Skeletal muscle tissue (tissue), 4 donors: ENCODE results near the gene CDH24. TPM values are rescaled to one million over a fixed set of nuclear protein-coding genes. Genes with fewer than 3 reads are reported as not detected.

ENCODE experiments used
- H3K27ac ChIP-seq: one replicate; pipeline ENCODE4 v1.7.0; 2013; ENCODE audit warnings: mild to moderate bottlenecking, low read depth, low read length, inconsistent platforms
- H3K27me3 ChIP-seq, 3 donors: one replicate each; pipeline ENCODE4 v1.7.0; 2013; ENCODE audit warnings: low read length in 3 of 3; ENCODE audit not compliant: control insufficient read depth in 3 of 3, insufficient read depth in 3 of 3
- H3K36me3 ChIP-seq, 3 donors: one replicate each; pipeline ENCODE4 v1.7.0; 2013; ENCODE audit warnings: low read length in 3 of 3; ENCODE audit not compliant: control insufficient read depth in 3 of 3, insufficient read depth in 3 of 3
- H3K4me1 ChIP-seq, 3 donors: one replicate each; pipeline ENCODE4 v1.7.0; 2013; ENCODE audit warnings: low read length in 3 of 3, mild to moderate bottlenecking in 3 of 3; ENCODE audit not compliant: control insufficient read depth in 3 of 3, insufficient read depth in 3 of 3
- H3K4me3 ChIP-seq, 3 donors: one replicate each; pipeline ENCODE4 v1.7.0; 2013; ENCODE audit warnings: low read length in 3 of 3
- H3K9ac ChIP-seq, 3 donors: one replicate each; pipeline ENCODE4 v1.7.0; 2013; ENCODE audit warnings: low read length in 3 of 3, mild to moderate bottlenecking in 3 of 3, moderate library complexity in 2 of 3, low read depth in 1 of 3
- H3K9me3 ChIP-seq, 3 donors: one replicate each; pipeline ENCODE4 v1.7.0; 2013; ENCODE audit warnings: low read length in 3 of 3; ENCODE audit not compliant: control insufficient read depth in 3 of 3
- total RNA-seq: library from RNA; depleted of rRNA; stranded (reverse); fragments of >200 nt; gene quantifications from one replicate; pipeline ENCODE4 v1.2.3, GENCODE V29; 2014
- donor health status: Osteomylitis.

CDH24 gene
- total RNA-seq, 1 donor from 2014 or later, result 1.6 TPM

- no peaks in the 10 kb centered on the region for H3K27me3 ChIP-seq
- H3K36me3 ChIP-seq, result peaks cover 55 to 74% (median 74%) of the 10 kb centered on the region in 3 donors
- H3K4me3 ChIP-seq, result no peak overlapping the region
- H3K27ac ChIP-seq, result no peak overlapping the region
- peaks cover 19 to 28% (median 21%) of the 10 kb centered on the region in 3 donors for H3K4me1 ChIP-seq
- no peaks in the 10 kb centered on the region for H3K9me3 ChIP-seq
- no peak overlapping the region for H3K9ac ChIP-seq
Measured at GRCh38 chr14:23076785-23077408, 19.6 kb upstream of the CDH24 start.

GRCh38 chr14:23074906-23075305, 17.6 kb upstream of the CDH24 start:
- no peak overlapping the region for H3K27ac ChIP-seq
- no peaks in the 10 kb centered on the region for H3K27me3 ChIP-seq
- H3K4me3 ChIP-seq, result no peak overlapping the region
- no peaks in the 10 kb centered on the region for H3K9me3 ChIP-seq
- H3K4me1 ChIP-seq, result peaks cover 30 to 46% (median 36%) of the 10 kb centered on the region in 3 donors
- H3K9ac ChIP-seq, result no peak overlapping the region
- H3K36me3 ChIP-seq, result peaks cover 40 to 58% (median 54%) of the 10 kb centered on the region in 3 donors

DNA sequence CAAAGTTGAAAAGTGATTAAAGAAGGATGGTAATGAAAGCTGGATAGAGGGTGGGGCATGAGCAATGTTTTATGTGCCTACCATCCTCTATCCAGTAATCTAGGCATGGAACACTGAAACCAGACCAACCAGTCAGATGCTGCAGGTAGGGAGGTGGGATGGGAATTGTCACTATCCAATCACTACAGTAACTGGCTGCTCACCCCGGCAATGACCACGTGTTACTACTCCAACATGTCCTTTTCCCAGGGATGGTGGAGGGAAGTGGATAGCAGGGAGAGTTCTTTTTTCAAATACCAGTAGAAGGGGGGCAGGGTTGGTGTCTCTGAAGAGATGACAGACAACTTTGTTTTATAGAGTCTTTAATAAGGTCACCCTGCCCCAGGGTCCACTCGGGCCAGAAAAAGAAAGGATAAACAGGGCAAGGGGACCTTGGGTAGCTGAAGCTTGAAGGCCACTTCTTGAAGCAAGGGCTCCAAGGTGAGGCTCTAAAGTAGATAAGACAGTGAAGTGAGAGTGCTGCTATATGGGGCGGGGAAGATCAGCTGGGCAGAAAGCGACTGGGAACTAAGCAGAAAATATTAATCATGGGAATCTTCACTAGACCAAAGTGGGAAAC, 14.7 kb upstream of the CDH24 start:
- peak overlapping the region; percentile 76 for H3K27ac ChIP-seq
- peaks cover 24 to 47% (median 37%) of the 10 kb centered on the region in 3 donors for H3K4me1 ChIP-seq
- H3K36me3 ChIP-seq, result peaks cover 33 to 49% (median 42%) of the 10 kb centered on the region in 3 donors
- H3K27me3 ChIP-seq, result no peaks in the 10 kb centered on the region
- H3K4me3 ChIP-seq, result peak overlapping the region; percentile 87 to 94 (median 90)
- H3K9ac ChIP-seq, result peak overlapping the region; percentile 91
- no peaks in the 10 kb centered on the region for H3K9me3 ChIP-seq

GRCh38 chr14:23071244-23071920, 14.1 kb upstream of the CDH24 start:
- Histone ChIP-seq H3K9me3 (no peaks in the 10 kb centered on the region), H3K27me3 (no peaks in the 10 kb centered on the region), H3K27ac (peak overlapping the region; percentile 76), H3K4me1 (peaks cover 24 to 47% (median 37%) of the 10 kb centered on the region in 3 donors), H3K9ac (peak overlapping the region; percentile 91), H3K36me3 (peaks cover 36 to 49% (median 40%) of the 10 kb centered on the region in 3 donors), H3K4me3 (peak overlapping the region; percentile 87 to 94 (median 90))

- Histone ChIP-seq H3K27me3 (no peaks in the 10 kb centered on the region), H3K9ac (peak overlapping the region; percentile 91), H3K9me3 (no peaks in the 10 kb centered on the region), H3K36me3 (peaks cover 35 to 52% (median 43%) of the 10 kb centered on the region in 3 donors), H3K27ac (peak overlapping the region; percentile 76), H3K4me1 (peaks cover 24 to 47% (median 37%) of the 10 kb centered on the region in 3 donors), H3K4me3 (peak overlapping the region; percentile 87 to 94 (median 90))
Measured at GRCh38 chr14:23070262-23071129, 13.2 kb upstream of the CDH24 start.

DNA sequence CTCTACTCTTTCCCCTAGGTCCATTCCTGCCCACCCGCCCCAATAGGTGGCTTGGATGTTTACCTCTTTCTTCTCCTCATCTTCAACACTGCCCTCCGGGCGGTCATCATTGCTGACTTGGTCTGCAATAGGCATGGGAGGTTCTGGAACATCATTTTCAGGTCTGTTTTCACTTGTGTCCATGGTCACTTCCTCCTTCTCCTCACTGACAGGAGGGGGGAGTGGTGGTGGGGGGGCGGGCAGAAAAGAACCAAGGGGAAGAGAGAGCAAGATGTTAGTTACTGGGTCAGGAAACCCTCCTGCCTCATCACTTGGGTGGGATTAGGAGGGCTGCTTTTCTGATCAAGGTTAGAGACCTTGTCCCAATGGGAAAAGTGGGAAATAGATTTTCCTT, 12.1 kb upstream of the CDH24 start:
- H3K36me3 ChIP-seq, result peaks cover 38 to 53% (median 39%) of the 10 kb centered on the region in 3 donors
- H3K4me1 ChIP-seq, result peaks cover 24 to 47% (median 37%) of the 10 kb centered on the region in 3 donors
- H3K9me3 ChIP-seq, result no peaks in the 10 kb centered on the region
- H3K4me3 ChIP-seq, result no peak overlapping the region
- no peaks in the 10 kb centered on the region for H3K27me3 ChIP-seq
- peak overlapping the region; percentile 6 for H3K27ac ChIP-seq
- peak overlapping the region in 1 of 3 donors; percentile 10 for H3K9ac ChIP-seq

GRCh38 chr14:23068789-23069412, 11.6 kb upstream of the CDH24 start:
- Histone ChIP-seq H3K27me3 (no peaks in the 10 kb centered on the region), H3K4me3 (no peak overlapping the region), H3K4me1 (peaks cover 24 to 47% (median 37%) of the 10 kb centered on the region in 3 donors), H3K36me3 (peaks cover 41 to 56% (median 42%) of the 10 kb centered on the region in 3 donors), H3K27ac (no peak overlapping the region), H3K9me3 (no peaks in the 10 kb centered on the region), H3K9ac (peak overlapping the region in 2 of 3 donors; percentile 19 to 33)

DNA sequence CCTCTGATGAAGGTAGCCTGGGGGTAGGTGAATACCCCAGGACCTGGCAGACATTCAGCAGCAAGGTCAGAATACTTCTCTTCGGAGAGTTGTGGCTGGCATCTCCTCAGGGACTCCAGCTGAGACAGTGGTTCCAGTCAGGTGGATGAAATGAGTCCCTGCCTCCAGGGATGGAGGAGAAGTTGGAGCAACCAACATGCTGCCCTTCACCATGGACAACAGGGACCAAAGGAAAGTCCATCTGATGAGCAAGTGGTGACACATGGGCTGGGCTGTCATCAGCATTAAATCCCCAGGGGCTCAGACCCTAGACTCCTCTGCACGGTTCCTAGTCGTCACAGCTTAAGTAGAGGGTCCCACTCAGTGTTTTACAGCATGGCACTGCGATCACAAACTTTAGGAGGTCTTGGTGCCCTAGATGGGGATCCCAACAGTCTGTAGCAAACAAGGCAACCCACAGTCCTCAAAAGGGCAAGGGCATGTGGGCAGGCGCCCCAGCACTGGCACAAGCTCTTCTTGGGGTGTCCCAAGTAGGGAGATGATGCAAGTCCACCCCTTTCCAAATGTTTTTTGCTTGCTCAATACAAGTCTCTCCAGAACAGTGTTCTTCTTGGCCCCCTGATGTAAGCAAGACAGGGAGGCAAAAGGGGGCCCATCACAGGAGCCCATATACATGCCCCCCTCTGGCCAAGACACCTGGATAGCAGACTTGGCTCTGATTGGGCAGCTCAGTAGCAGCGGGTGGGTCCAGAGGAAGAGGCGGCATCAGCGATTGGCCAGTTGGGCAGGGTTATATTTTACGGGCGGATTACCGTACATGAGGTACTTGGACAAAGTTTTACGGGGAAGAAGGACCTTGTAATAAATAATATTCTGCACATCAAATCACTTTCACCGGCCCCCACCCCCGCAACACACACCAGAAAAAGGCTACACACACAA, 10.8 kb upstream of the CDH24 start:
- H3K27me3 ChIP-seq, result no peaks in the 10 kb centered on the region
- no peak overlapping the region for H3K4me3 ChIP-seq
- H3K9me3 ChIP-seq, result no peaks in the 10 kb centered on the region
- H3K9ac ChIP-seq, result peak overlapping the region in 2 of 3 donors; percentile 19 to 33
- no peak overlapping the region for H3K27ac ChIP-seq
- H3K4me1 ChIP-seq, result peaks cover 24 to 47% (median 37%) of the 10 kb centered on the region in 3 donors
- H3K36me3 ChIP-seq, result peaks cover 48 to 64% (median 49%) of the 10 kb centered on the region in 3 donors
